HEK293 (cell line): ENCODE measurements around the gene FERMT3.

Source experiments
- CTCF ChIA-PET: fragments of 350-600 bp; formaldehyde crosslinking; extraction: SDS; loops from one replicate; lab custom pipeline; 2021; ENCODE audit warnings: antibody characterized with exemption; lab: Yijun Ruan, JAX
- POLR2A ChIA-PET: fragments of 300-600 bp; formaldehyde crosslinking; extraction: SDS; loops from one replicate; lab custom pipeline; 2020; ENCODE audit warnings: antibody characterized with exemption, inconsistent platforms; lab: Yijun Ruan, JAX
- H3K27ac ChIP-seq: fragments of 200-500 bp; sonication (Bioruptor generic); 2 replicates; pipeline ENCODE4 v1.5.1; 2014; ENCODE audit warnings: low read depth, low read length, control low read depth, inconsistent platforms; ENCODE audit errors: extremely low read depth
- H3K36me3 ChIP-seq, 2 experiments: fragments of 200-500 bp in 1 of 2; sonication (Bioruptor generic) in 1 of 2; 1 replicate in 1 of 2; 2 replicates in 1 of 2; pipeline ENCODE4 v1.5.1; 2014 to 2017; ENCODE audit warnings: inconsistent platforms in 2 of 2, low read length in 2 of 2; ENCODE audit not compliant: control insufficient read depth in 2 of 2, insufficient read depth in 1 of 2
- H3K4me1 ChIP-seq: fragments of 200-500 bp; sonication (Bioruptor generic); 2 replicates; pipeline ENCODE4 v1.5.1; 2014; ENCODE audit warnings: mild to moderate bottlenecking, low read length, inconsistent platforms; ENCODE audit not compliant: control insufficient read depth, insufficient read depth
- H3K4me3 ChIP-seq: 2 replicates; pipeline ENCODE4 v1.5.1; 2011; ENCODE audit warnings: low read depth, mild to moderate bottlenecking, control low read depth, low read length, moderate library complexity
- H3K9me3 ChIP-seq: fragments of 200-500 bp; sonication (Bioruptor generic); 2 replicates; pipeline ENCODE4 v1.5.1; 2014; ENCODE audit warnings: low read depth, low read length, inconsistent platforms; ENCODE audit not compliant: control insufficient read depth, insufficient read depth
- EGR2 ChIP-seq: fragments of 450-650 bp; formaldehyde crosslinking; IDR thresholded peaks from 2 replicates; pipeline ENCODE4 v1.5.1; 2016; ENCODE audit warnings: low read depth, missing biosample characterization, missing genetic modification characterization
- KLF1 ChIP-seq: fragments of 450-650 bp; formaldehyde crosslinking; IDR thresholded peaks from 2 replicates; pipeline ENCODE4 v1.5.1; 2016; ENCODE audit warnings: missing biosample characterization, missing genetic modification characterization
- SCRT1 ChIP-seq: fragments of 450-650 bp; formaldehyde crosslinking; IDR thresholded peaks from 2 replicates; pipeline ENCODE4 v1.5.1; 2016; ENCODE audit warnings: missing biosample characterization, missing genetic modification characterization, borderline replicate concordance
- SCRT2 ChIP-seq: fragments of 450-650 bp; formaldehyde crosslinking; IDR thresholded peaks from 2 replicates; pipeline ENCODE4 v1.5.1; 2016; ENCODE audit warnings: missing biosample characterization, missing genetic modification characterization
- ZFHX2 ChIP-seq: fragments of 450-650 bp; formaldehyde crosslinking; conservative IDR thresholded peaks from 2 replicates; pipeline ENCODE4 v1.5.1; 2016; ENCODE audit warnings: missing biosample characterization, missing genetic modification characterization
- ZIC2 ChIP-seq: fragments of 450-650 bp; formaldehyde crosslinking; IDR thresholded peaks from 2 replicates; pipeline ENCODE4 v1.5.1; 2016; ENCODE audit warnings: missing biosample characterization, missing genetic modification characterization
- ZNF121 ChIP-seq: fragments of 450-650 bp; formaldehyde crosslinking; IDR thresholded peaks from 2 replicates; pipeline ENCODE4 v1.5.1; 2016; ENCODE audit warnings: missing biosample characterization, missing genetic modification characterization
- ZNF140 ChIP-seq: fragments of 450-650 bp; formaldehyde crosslinking; IDR thresholded peaks from 2 replicates; pipeline ENCODE4 v1.5.1; 2016; ENCODE audit warnings: missing biosample characterization, missing genetic modification characterization
- ZNF211 ChIP-seq: fragments of 450-650 bp; formaldehyde crosslinking; IDR thresholded peaks from 2 replicates; pipeline ENCODE4 v1.5.1; 2016; ENCODE audit warnings: low read depth, missing biosample characterization, missing genetic modification characterization
- ZNF214 ChIP-seq: fragments of 450-650 bp; formaldehyde crosslinking; IDR thresholded peaks from 2 replicates; pipeline ENCODE4 v1.5.1; 2017; ENCODE audit warnings: missing biosample characterization, mild to moderate bottlenecking, missing genetic modification characterization, borderline replicate concordance
- ZNF324 ChIP-seq: fragments of 450-650 bp; formaldehyde crosslinking; IDR thresholded peaks from 2 replicates; pipeline ENCODE4 v1.5.1; 2016; ENCODE audit warnings: missing biosample characterization, missing genetic modification characterization
- ZNF404 ChIP-seq: fragments of 450-650 bp; formaldehyde crosslinking; IDR thresholded peaks from 2 replicates; pipeline ENCODE4 v1.5.1; 2017; ENCODE audit warnings: missing biosample characterization, missing genetic modification characterization
- TF ChIP-seq, protein P1 (sequence below): fragments of 450-650 bp; formaldehyde crosslinking; IDR thresholded peaks from 2 replicates; pipeline ENCODE4 v1.5.1; 2016; ENCODE audit warnings: missing biosample characterization, missing genetic modification characterization
- TF ChIP-seq, protein P2 (sequence below): sonication (generic); formaldehyde crosslinking; IDR thresholded peaks from 2 replicates; pipeline ENCODE4 v1.8.1; 2022; ENCODE audit warnings: mild to moderate bottlenecking, moderate library complexity, missing genetic modification reagents
- TF ChIP-seq, protein P3 (sequence below): fragments of 450-650 bp; formaldehyde crosslinking; IDR thresholded peaks from 2 replicates; pipeline ENCODE4 v1.5.1; 2016; ENCODE audit warnings: missing biosample characterization, missing genetic modification characterization

Gene FERMT3

DNA sequence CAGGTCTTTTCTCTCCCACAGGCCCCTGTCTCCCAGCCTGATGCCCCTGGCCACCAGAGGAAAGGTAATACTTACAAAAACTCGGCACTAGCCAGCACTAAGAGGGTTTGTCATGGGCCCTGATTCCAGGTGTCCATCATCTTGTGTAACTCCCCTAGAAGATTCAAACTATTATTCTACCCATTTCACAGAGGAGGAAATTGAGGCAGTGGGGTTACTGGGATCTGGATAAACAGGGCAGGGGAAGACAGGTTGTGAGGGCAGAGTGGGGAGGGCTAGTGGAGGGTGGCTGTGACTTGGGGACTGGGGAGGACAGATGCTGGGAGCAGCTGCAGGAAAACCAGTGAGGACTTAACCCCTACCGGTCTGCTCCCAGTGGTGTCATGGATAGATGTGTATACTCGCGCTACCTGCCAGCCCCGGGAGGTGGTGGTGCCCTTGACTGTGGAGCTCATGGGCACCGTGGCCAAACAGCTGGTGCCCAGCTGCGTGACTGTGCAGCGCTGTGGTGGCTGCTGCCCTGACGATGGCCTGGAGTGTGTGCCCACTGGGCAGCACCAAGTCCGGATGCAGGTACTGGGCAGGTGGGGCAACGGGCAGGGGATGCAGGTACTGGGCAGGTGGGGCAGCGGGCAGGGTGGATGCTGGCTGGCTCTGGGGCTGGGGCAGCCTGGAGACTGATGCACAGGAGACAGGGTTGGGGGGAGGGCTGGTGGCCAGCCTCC lies 29.1 kb downstream of the FERMT3 start:
- no peaks in the 10 kb centered on the region for H3K4me1 ChIP-seq
- H3K4me3 ChIP-seq, result peak overlapping the region; percentile 43
- no peaks in the 10 kb centered on the region for H3K9me3 ChIP-seq
- peaks cover 0 to 31% of the 10 kb centered on the region in 2 experiments; a peak in 1 of 3 replicates for H3K36me3 ChIP-seq
- TF ChIP-seq, protein P1, sequence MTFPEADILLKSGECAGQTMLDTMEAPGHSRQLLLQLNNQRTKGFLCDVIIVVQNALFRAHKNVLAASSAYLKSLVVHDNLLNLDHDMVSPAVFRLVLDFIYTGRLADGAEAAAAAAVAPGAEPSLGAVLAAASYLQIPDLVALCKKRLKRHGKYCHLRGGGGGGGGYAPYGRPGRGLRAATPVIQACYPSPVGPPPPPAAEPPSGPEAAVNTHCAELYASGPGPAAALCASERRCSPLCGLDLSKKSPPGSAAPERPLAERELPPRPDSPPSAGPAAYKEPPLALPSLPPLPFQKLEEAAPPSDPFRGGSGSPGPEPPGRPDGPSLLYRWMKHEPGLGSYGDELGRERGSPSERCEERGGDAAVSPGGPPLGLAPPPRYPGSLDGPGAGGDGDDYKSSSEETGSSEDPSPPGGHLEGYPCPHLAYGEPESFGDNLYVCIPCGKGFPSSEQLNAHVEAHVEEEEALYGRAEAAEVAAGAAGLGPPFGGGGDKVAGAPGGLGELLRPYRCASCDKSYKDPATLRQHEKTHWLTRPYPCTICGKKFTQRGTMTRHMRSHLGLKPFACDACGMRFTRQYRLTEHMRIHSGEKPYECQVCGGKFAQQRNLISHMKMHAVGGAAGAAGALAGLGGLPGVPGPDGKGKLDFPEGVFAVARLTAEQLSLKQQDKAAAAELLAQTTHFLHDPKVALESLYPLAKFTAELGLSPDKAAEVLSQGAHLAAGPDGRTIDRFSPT (tag by site-specific recombination), result peak; percentile 75; the same call in 1 of the 2 replicates
- TF ChIP-seq ZNF324 (tag by site-specific recombination), result no peak
- peak; percentile 43; the same call in 1 of the 2 replicates for TF ChIP-seq ZNF121
- TF ChIP-seq SCRT2 (tag by site-specific recombination), result peak; percentile 14; the same call in 1 of the 2 replicates
- TF ChIP-seq ZIC2 (tag by site-specific recombination), result 0 out of 2 replicates have a peak, but pooled peaks have one; percentile 11
- TF ChIP-seq, protein P2, sequence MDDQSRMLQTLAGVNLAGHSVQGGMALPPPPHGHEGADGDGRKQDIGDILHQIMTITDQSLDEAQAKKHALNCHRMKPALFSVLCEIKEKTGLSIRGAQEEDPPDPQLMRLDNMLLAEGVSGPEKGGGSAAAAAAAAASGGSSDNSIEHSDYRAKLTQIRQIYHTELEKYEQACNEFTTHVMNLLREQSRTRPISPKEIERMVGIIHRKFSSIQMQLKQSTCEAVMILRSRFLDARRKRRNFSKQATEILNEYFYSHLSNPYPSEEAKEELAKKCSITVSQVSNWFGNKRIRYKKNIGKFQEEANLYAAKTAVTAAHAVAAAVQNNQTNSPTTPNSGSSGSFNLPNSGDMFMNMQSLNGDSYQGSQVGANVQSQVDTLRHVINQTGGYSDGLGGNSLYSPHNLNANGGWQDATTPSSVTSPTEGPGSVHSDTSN (CRISPR knock-in tag), result no peak
- TF ChIP-seq SCRT1, result 0 out of 2 replicates have a peak, but pooled peaks have one; percentile 5
- no peak for TF ChIP-seq KLF1
- TF ChIP-seq, all 188 proteins: peak for 5
- ChIA-PET POLR2A (interaction anchor here (1.0 to 3.9 kb wide), 3 partner anchors 9 to 10 kb away, joined by 3 to 12 read pairs (median 3); partner anchors contain the start of genes NUDT22 and TRPT1), CTCF (interaction anchor here (1.0 kb wide), 1 partner anchor 31 kb away, joined by 5 read pairs; no protein-coding TSS in a partner anchor)
- peak overlapping the region; percentile 68; the same call in 1 of the 2 replicates for H3K27ac ChIP-seq

DNA sequence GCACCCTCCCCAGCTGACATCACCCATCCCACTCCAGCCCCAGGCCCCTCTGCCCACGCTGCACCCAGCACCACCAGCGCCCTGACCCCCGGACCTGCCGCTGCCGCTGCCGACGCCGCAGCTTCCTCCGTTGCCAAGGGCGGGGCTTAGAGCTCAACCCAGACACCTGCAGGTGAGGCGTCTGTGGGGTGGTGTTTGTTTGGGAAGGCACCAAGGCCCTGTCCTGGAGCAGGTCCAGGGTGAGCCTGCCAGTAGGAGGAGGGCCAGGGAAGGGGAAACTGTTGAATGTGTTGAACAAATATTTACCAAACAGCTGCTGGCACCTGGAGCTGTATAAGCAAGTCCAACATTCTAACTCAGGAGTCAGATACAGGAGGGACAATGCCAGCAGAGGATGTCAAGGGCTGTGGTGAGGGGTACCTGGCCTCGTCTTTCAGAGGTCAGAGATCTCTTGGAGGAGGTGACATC lies 31.0 kb downstream of the FERMT3 start:
- Histone ChIP-seq H3K4me1 (no peaks in the 10 kb centered on the region), H3K27ac (no peak overlapping the region), H3K36me3 (peaks cover 0 to 31% of the 10 kb centered on the region in 2 experiments; a peak in 1 of 3 replicates), H3K9me3 (no peaks in the 10 kb centered on the region), H3K4me3 (no peak overlapping the region)
- CTCF ChIA-PET, result interaction anchor here (1.2 kb wide), 1 partner anchor 118 kb away, joined by 8 read pairs; no protein-coding TSS in a partner anchor
- TF ChIP-seq ZFHX2 (tag by site-specific recombination) (peak; percentile 85), ZNF404 (tag by site-specific recombination) (no peak), ZNF140 (tag by site-specific recombination) (no peak), KLF1 (no peak), SCRT2 (tag by site-specific recombination) (peak; percentile 80), ZNF211 (tag by site-specific recombination) (no peak), ZNF214 (tag by site-specific recombination) (no peak), EGR2 (tag by site-specific recombination) (peak; percentile 76)
- TF ChIP-seq, protein P3, sequence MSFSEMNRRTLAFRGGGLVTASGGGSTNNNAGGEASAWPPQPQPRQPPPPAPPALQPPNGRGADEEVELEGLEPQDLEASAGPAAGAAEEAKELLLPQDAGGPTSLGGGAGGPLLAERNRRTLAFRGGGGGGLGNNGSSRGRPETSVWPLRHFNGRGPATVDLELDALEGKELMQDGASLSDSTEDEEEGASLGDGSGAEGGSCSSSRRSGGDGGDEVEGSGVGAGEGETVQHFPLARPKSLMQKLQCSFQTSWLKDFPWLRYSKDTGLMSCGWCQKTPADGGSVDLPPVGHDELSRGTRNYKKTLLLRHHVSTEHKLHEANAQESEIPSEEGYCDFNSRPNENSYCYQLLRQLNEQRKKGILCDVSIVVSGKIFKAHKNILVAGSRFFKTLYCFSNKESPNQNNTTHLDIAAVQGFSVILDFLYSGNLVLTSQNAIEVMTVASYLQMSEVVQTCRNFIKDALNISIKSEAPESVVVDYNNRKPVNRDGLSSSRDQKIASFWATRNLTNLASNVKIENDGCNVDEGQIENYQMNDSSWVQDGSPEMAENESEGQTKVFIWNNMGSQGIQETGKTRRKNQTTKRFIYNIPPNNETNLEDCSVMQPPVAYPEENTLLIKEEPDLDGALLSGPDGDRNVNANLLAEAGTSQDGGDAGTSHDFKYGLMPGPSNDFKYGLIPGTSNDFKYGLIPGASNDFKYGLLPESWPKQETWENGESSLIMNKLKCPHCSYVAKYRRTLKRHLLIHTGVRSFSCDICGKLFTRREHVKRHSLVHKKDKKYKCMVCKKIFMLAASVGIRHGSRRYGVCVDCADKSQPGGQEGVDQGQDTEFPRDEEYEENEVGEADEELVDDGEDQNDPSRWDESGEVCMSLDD (tag by site-specific recombination), result no peak
- POLR2A ChIA-PET, result interaction anchor here (3.9 kb wide), 1 partner anchor 11 kb away, joined by 12 read pairs; the partner anchor contains the start of genes NUDT22 and TRPT1
